DND-41 (cell line): ENCODE results near the gene GREB1L.

ENCODE experiments used
- ATAC-seq: fragments of 200-7000 bp; cut with Tn5 transposase; 3 replicates; pipeline ENCODE4 v1.9.1; 2021; ENCODE audit warnings: low read depth; ENCODE audit not compliant: insufficient read depth
- DNase-seq: peaks from one replicate; pipeline ENCODE4 v3.0.0-alpha.2; 2020
- H2AFZ ChIP-seq: 2 replicates; pipeline ENCODE4 v1.6.0; 2012; ENCODE audit warnings: low read depth, low read length
- H3K27ac ChIP-seq: 2 replicates; pipeline ENCODE4 v1.5.1; 2012; ENCODE audit warnings: low read length, inconsistent platforms
- H3K27me3 ChIP-seq: fragments of 200-600 bp; sonication (generic); 2 replicates; pipeline ENCODE4 v1.6.0; 2012; ENCODE audit warnings: low read length, mild to moderate bottlenecking, inconsistent platforms; ENCODE audit not compliant: insufficient read depth, poor library complexity
- H3K36me3 ChIP-seq: 2 replicates; pipeline ENCODE4 v1.5.1; 2012; ENCODE audit warnings: low read length, inconsistent platforms; ENCODE audit not compliant: insufficient read depth
- H3K4me1 ChIP-seq: 2 replicates; pipeline ENCODE4 v1.5.1; 2012; ENCODE audit warnings: mild to moderate bottlenecking, low read length; ENCODE audit not compliant: insufficient read depth
- H3K4me2 ChIP-seq: 2 replicates; pipeline ENCODE4 v1.6.0; 2012; ENCODE audit warnings: mild to moderate bottlenecking, moderate library complexity, low read length, inconsistent platforms; ENCODE audit not compliant: insufficient read depth
- H3K4me3 ChIP-seq, 2 experiments: fragments of 200-600 bp in 1 of 2; shearing (Covaris generic) in 1 of 2; 2 replicates each; pipeline ENCODE4 v1.5.1; 2012 to 2016; ENCODE audit warnings: inconsistent platforms in 2 of 2, low read length in 2 of 2, mild to moderate bottlenecking in 2 of 2, low read depth in 1 of 2, moderate library complexity in 1 of 2
- H3K79me2 ChIP-seq: 2 replicates; pipeline ENCODE4 v1.6.0; 2012; ENCODE audit warnings: low read length, inconsistent platforms; ENCODE audit not compliant: insufficient read depth
- H3K9ac ChIP-seq: 2 replicates; pipeline ENCODE4 v1.6.0; 2012; ENCODE audit warnings: low read depth, mild to moderate bottlenecking, inconsistent platforms, low read length, moderate library complexity
- H3K9me3 ChIP-seq: 2 replicates; pipeline ENCODE4 v1.5.1; 2012; ENCODE audit warnings: low read length, moderate library complexity, mild to moderate bottlenecking, inconsistent platforms; ENCODE audit not compliant: insufficient read depth, severe bottlenecking
- H4K20me1 ChIP-seq: 2 replicates; pipeline ENCODE4 v1.6.0; 2012; ENCODE audit warnings: low read length; ENCODE audit not compliant: insufficient read depth
- CTCF ChIP-seq: IDR thresholded peaks from 2 replicates; pipeline ENCODE4 v1.5.1; 2012; ENCODE audit warnings: borderline replicate concordance, low read length, moderate library complexity, mild to moderate bottlenecking; ENCODE audit not compliant: poor library complexity, severe bottlenecking; ENCODE audit errors: extremely low read depth
- EZH2 ChIP-seq: IDR thresholded peaks from 3 replicates; pipeline ENCODE4 v1.6.1; 2012; ENCODE audit warnings: borderline replicate concordance, low read depth, mild to moderate bottlenecking, moderate library complexity, low read length, inconsistent platforms; ENCODE audit not compliant: severe bottlenecking

Gene GREB1L

GRCh38 chr18:21513741-21514140 is 271.7 kb downstream of the GREB1L start:
- H3K9ac ChIP-seq = no peak overlapping the region
- no peak overlapping the region for H2AFZ ChIP-seq
- no peaks in the 10 kb centered on the region for H4K20me1 ChIP-seq
- H3K4me3 ChIP-seq = no peak overlapping the region
- H3K27me3 ChIP-seq = no peaks in the 10 kb centered on the region
- DNase-seq (no peak), ATAC-seq (no peak)
- no peaks in the 10 kb centered on the region for H3K36me3 ChIP-seq
- H3K4me2 ChIP-seq = no peak overlapping the region
- no peaks in the 10 kb centered on the region for H3K9me3 ChIP-seq
- H3K27ac ChIP-seq = no peak overlapping the region
- TF ChIP-seq EZH2 (no peak), CTCF (no peak)
- H3K79me2 ChIP-seq = no peaks in the 10 kb centered on the region
- H3K4me1 ChIP-seq = no peaks in the 10 kb centered on the region

GRCh38 chr18:21522530-21522929 is 280.5 kb downstream of the GREB1L start:
- DNase-seq (no peak), ATAC-seq (no peak)
- Histone ChIP-seq H3K4me3 (no peak overlapping the region), H3K79me2 (no peaks in the 10 kb centered on the region), H3K4me2 (no peak overlapping the region), H4K20me1 (no peaks in the 10 kb centered on the region), H3K36me3 (peaks cover 19% of the 10 kb centered on the region; the same call in 1 of the 2 replicates), H3K9ac (no peak overlapping the region), H3K27me3 (no peaks in the 10 kb centered on the region), H2AFZ (no peak overlapping the region), H3K4me1 (no peaks in the 10 kb centered on the region), H3K9me3 (no peaks in the 10 kb centered on the region), H3K27ac (no peak overlapping the region)
- TF ChIP-seq CTCF (no peak), EZH2 (no peak)

- no peaks in the 10 kb centered on the region for H3K27me3 ChIP-seq
- TF ChIP-seq EZH2 = no peak
- no peak overlapping the region for H3K27ac ChIP-seq
- no peak overlapping the region for H2AFZ ChIP-seq
- DNase-seq = no peak
- H3K9ac ChIP-seq = no peak overlapping the region
- H3K9me3 ChIP-seq = no peaks in the 10 kb centered on the region
- H3K4me2 ChIP-seq = no peak overlapping the region
- peaks cover 47% of the 10 kb centered on the region; the same call in 1 of the 2 replicates for H3K36me3 ChIP-seq
- H4K20me1 ChIP-seq = no peaks in the 10 kb centered on the region
- H3K79me2 ChIP-seq = no peaks in the 10 kb centered on the region
- H3K4me3 ChIP-seq = no peak overlapping the region
- ATAC-seq = no peak
- no peaks in the 10 kb centered on the region for H3K4me1 ChIP-seq
These were observed 283.9 kb downstream of the GREB1L start for GRCh38 chr18:21525916-21526315.

GRCh38 chr18:21526463-21526862 is 284.4 kb downstream of the GREB1L start:
- Histone ChIP-seq H3K79me2 (no peaks in the 10 kb centered on the region), H3K4me1 (no peaks in the 10 kb centered on the region), H2AFZ (no peak overlapping the region), H3K9ac (no peak overlapping the region), H3K27me3 (no peaks in the 10 kb centered on the region), H3K4me2 (no peak overlapping the region), H3K9me3 (no peaks in the 10 kb centered on the region), H4K20me1 (no peaks in the 10 kb centered on the region), H3K27ac (no peak overlapping the region), H3K36me3 (peaks cover 51% of the 10 kb centered on the region), H3K4me3 (no peak overlapping the region)
- ATAC-seq (no peak), DNase-seq (no peak)
- TF ChIP-seq EZH2 = no peak
- no peak for TF ChIP-seq CTCF
